Measurements from ENCODE around the gene MYT1. TPM values are rescaled to one million over a fixed set of nuclear protein-coding genes. Genes with fewer than 3 reads are reported as not detected.

MYT1 gene
- total and polyA plus RNA-seq, 2 of the 13 experiments (the other 11 are each of a cell fraction or from before 2014, with no cell fraction given) = 0.58 to 2.5 TPM

GRCh38 chr20:64182146-64182865, 18.1 kb downstream of the MYT1 start:
- DNase-seq (ENCODE audit: low spot score) (no peak), FAIRE-seq (no peak), ATAC-seq (peak; percentile 33)
- Histone ChIP-seq H4K20me1 (ENCODE audit: insufficient read depth, low read length) (no peaks in the 10 kb centered on the region), H3K36me3 (replicated peaks in 1 of 2; ENCODE audit: control insufficient read depth in 1 of 2, insufficient read depth in 2 of 2, low read length in 2 of 2) (no peaks in the 10 kb centered on the region), H3K9ac (ENCODE audit: insufficient read depth, low read depth, low read length) (no peak overlapping the region), H3K27ac (ENCODE audit: extremely low read length, insufficient read depth, low read length) (no peak overlapping the region), H3K4me1 (ENCODE audit: insufficient read depth, low read length) (peaks cover 5% of the 10 kb centered on the region; the same call in 1 of the 2 replicates), H3K4me3 (replicated peaks in 1 of 3; ENCODE audit: insufficient read depth in 1 of 3, low read depth in 2 of 3, low read length in 3 of 3) (no peak overlapping the region), H3K4me2 (ENCODE audit: low read depth, low read length) (no peak overlapping the region), H2AFZ (ENCODE audit: low read length) (no peak overlapping the region), H3K27me3 (ENCODE audit: control insufficient read depth in 1 of 2, insufficient read depth in 2 of 2, low read length in 2 of 2) (peaks cover 5 to 31% of the 10 kb centered on the region in 2 experiments; a peak in 3 of 5 replicates), H3K9me3 (ENCODE audit: low read length) (no peaks in the 10 kb centered on the region), H3K79me2 (ENCODE audit: insufficient read depth, low read length) (no peaks in the 10 kb centered on the region)
- ChIA-PET POLR2A (no interaction called here), CTCF (ENCODE audit: low intra/inter-chr PET ratio, low total read pairs) (no interaction called here)
- 35% methylated on average over 16 of the region's 16 CpGs for WGBS (ENCODE audit: low lambda C conversion rate)
- intact Hi-C loops (cut with micrococcal nuclease; ENCODE audit: unreplicated experiment) = no loop called here
- in situ Hi-C loops (cut with HindIII; ENCODE audit: extremely low pct_ligation_motif_present, low pct_unique_long_range_greater_than_20kb) = no loop called here
- no TSS peak for BruUV-seq (replicated peaks)
- TF ChIP-seq, protein P1, sequence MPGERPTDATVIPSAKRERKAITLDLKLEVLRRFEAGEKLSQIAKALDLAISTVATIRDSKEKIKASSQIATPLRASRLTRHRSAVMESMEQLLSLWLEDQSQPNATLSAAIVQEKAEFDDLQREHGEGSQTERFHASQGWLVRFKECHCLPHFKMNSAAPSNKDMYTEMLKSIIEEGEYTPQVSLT (CRISPR knock-in tag; IDR thresholded peaks at IDR 0.05; ENCODE audit: borderline replicate concordance, low read depth) = no peak
- TF ChIP-seq RERE (CRISPR knock-in tag; IDR thresholded peaks at IDR 0.05; ENCODE audit: low read depth) = no peak
- TF ChIP-seq ZNF225 (CRISPR knock-in tag; IDR thresholded peaks at IDR 0.05) = 0 out of 2 replicates have a peak, but pooled peaks have one; percentile 15
- 0 out of 2 replicates have a peak, but pooled peaks have one; percentile 32 for TF ChIP-seq HIVEP1 (CRISPR knock-in tag; IDR thresholded peaks at IDR 0.05)
- TF ChIP-seq TFDP1 (CRISPR knock-in tag; IDR thresholded peaks at IDR 0.05; ENCODE audit: borderline replicate concordance) = no peak
- TF ChIP-seq ZNF841 (CRISPR knock-in tag; IDR thresholded peaks at IDR 0.05; ENCODE audit: borderline replicate concordance) = no peak
- no peak for TF ChIP-seq DPF2 (CRISPR knock-in tag; IDR thresholded peaks at IDR 0.05; ENCODE audit: borderline replicate concordance, low read depth)
- 0 out of 2 replicates have a peak, but pooled peaks have one; percentile 20 for TF ChIP-seq EZH2 (conservative IDR thresholded peaks at IDR 0.05; ENCODE audit: low read depth, low read length)
- TF ChIP-seq RFX5 (IDR thresholded peaks at IDR 0.05; ENCODE audit: low read depth, low read length) = no peak
- TF ChIP-seq GABPB1 (CRISPR knock-in tag; IDR thresholded peaks at IDR 0.05) = peak; percentile 13; the same call in 1 of the 2 replicates
- no peak for TF ChIP-seq ZNF382 (CRISPR knock-in tag; IDR thresholded peaks at IDR 0.05; ENCODE audit: borderline replicate concordance)

Data from HepG2 (cell line).